Uterus (tissue), 2 donors: ENCODE data around the gene MRPL22.

Experiments
- POLR2A ChIP-seq, 2 donors: fragments of 450-650 bp; IDR thresholded peaks; one replicate each; pipeline ENCODE4 v1.6.1; 2016; ENCODE audit warnings: antibody characterized with exemption in 2 of 2, mild to moderate bottlenecking in 1 of 2, moderate library complexity in 1 of 2
- TF ChIP-seq, protein P1 (sequence below), 4 experiments: fragments of 200-600 bp in 2 of 4; fragments of 450-650 bp in 2 of 4; sonication (generic) in 2 of 4; IDR thresholded peaks; one replicate each; pipeline ENCODE4 v1.5.1; 2016 to 2019; ENCODE audit warnings: antibody characterized with exemption in 4 of 4, mild to moderate bottlenecking in 2 of 4, moderate library complexity in 1 of 4

DNA sequence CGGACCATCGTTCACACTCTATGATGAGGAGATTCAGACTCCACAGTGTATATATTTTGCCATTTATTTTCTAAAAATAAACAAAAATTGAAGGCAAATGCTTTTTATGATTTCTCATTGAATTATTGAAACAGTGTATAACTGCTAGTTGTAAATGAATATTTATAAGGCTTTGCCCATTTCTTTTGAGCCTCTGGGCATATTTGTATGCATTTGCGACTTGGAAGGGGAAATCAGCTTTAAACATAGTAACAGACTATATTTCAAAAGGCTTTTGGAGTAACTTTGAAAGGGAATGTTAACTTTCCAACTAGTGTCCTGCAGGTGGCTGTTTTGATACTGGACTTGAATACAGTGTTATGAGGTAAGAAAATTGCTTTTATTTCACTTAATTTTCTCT, 26.0 kb downstream of the MRPL22 start:
- TF ChIP-seq, protein P1, sequence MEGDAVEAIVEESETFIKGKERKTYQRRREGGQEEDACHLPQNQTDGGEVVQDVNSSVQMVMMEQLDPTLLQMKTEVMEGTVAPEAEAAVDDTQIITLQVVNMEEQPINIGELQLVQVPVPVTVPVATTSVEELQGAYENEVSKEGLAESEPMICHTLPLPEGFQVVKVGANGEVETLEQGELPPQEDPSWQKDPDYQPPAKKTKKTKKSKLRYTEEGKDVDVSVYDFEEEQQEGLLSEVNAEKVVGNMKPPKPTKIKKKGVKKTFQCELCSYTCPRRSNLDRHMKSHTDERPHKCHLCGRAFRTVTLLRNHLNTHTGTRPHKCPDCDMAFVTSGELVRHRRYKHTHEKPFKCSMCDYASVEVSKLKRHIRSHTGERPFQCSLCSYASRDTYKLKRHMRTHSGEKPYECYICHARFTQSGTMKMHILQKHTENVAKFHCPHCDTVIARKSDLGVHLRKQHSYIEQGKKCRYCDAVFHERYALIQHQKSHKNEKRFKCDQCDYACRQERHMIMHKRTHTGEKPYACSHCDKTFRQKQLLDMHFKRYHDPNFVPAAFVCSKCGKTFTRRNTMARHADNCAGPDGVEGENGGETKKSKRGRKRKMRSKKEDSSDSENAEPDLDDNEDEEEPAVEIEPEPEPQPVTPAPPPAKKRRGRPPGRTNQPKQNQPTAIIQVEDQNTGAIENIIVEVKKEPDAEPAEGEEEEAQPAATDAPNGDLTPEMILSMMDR (IDR thresholded peaks at IDR 0.05), result no peak
- TF ChIP-seq POLR2A (IDR thresholded peaks at IDR 0.05), result no peak
